Inflammatory macrophage (primary cell): Measurements from ENCODE around the gene BLTP3A.
"Not testable (repeated sequence)": the region's sequence is repeated elsewhere in the genome, so short reads cannot be mapped to it uniquely, and the experiment has no call there.

Experiments
- DNase-seq, 2 donors: peaks; one replicate each; pipeline ENCODE4 v3.0.0-alpha.2; 2020 to 2022
- total RNA-seq, 18 experiments: gene quantifications; one replicate each; lab custom pipeline; 2026; ENCODE audit warnings: mixed read lengths in 6 of 18, inconsistent platforms in 2 of 18; lab: John Stamatoyannopoulos, UW

Gene BLTP3A, protein sequence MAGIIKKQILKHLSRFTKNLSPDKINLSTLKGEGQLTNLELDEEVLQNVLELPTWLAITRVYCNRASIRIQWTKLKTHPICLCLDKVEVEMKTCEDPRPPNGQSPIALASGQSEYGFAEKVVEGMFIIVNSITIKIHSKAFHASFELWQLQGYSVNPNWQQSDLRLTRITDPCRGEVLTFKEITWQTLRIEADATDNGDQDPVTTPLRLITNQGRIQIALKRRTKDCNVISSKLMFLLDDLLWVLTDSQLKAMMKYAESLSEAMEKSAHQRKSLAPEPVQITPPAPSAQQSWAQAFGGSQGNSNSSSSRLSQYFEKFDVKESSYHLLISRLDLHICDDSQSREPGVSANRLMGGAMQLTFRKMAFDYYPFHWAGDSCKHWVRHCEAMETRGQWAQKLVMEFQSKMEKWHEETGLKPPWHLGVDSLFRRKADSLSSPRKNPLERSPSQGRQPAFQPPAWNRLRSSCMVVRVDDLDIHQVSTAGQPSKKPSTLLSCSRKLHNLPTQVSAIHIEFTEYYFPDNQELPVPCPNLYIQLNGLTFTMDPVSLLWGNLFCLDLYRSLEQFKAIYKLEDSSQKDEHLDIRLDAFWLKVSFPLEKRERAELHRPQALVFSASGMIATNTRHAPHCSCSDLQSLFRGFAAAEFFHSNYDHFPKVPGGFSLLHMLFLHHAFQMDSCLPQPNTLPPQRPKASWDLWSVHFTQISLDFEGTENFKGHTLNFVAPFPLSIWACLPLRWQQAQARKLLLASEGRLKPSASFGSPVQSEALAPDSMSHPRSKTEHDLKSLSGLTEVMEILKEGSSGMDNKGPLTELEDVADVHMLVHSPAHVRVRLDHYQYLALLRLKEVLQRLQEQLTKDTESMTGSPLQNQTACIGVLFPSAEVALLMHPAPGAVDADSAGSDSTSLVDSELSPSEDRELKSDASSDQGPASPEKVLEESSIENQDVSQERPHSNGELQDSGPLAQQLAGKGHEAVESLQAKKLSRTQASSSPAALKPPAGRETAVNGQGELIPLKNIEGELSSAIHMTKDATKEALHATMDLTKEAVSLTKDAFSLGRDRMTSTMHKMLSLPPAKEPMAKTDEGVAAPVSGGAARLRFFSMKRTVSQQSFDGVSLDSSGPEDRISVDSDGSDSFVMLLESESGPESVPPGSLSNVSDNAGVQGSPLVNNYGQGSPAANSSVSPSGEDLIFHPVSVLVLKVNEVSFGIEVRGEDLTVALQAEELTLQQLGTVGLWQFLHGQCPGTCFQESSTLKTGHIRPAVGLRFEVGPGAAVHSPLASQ (N-terminal part only)
- total RNA-seq = 67.8 to 150 (median 98.4) reads per million in 18 experiments

DNA sequence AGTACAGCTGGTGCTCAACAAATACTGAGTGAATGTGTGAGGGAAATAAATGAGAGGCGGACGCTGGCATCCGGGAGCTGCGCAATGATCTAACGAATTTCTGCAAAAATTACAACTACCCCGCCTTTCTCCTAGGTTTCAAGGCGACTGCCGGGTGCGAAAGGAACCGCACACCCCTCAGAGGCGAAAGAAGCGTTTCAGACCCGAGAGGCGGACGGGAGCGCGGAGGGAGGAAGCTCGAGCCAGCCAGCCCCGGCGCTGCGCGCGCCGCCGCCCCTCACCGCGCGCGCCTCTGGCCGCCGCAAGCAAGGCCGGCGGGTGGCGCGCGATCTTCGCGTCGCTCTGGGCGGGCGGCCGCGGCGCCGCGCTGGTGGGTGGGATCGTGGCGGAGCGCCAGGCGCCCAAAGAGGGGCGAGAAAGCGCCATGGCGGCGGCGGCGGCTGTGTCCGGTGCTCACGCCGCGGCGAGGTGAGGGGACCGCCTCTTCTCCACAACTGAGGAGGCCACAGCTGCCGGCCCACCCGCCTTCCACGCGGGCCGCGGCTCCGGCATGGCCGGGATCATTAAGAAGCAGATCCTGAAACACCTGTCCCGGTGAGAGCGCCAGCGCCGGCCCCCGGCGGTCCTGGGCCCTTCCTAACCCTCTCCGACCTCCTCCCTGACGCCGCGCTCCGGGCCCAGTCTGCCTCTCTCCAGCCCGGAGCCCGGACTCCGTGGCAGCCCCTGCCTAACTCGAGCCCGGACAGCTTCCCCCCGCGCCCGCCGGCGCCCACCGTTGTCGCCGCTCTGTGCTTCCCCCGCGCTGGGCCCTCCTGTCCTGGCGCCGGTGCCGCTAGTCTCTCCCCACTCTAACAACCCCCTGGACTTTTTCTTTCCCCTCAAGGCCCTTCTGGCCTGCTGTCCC is at the start of gene BLTP3A:
Gene BLTP3A (plus strand): TSS at position 383 of the 904 bp plus-strand sequence. CDS start 168 bp downstream, at position 551.
- DNase-seq = peak; percentile 81 to 91

DNA sequence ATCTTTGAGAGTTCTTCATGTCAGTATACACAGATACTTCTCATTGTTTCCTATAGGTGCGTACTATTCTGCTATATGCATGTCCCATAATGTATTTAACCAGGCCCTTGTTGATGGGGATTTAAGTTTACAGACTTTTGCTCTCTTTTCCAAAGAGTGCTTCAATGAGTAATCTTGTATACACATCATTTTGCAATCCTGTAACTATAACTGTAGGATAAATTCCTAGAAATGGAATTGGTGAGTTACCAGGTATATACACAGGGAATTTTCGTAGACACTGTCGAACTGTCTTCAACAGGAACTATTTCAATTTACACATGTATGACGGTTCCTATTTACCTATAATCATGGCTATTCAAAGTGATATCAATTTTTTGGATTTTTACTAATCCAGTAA is 49.8 kb upstream of the BLTP3A start:
- DNase-seq = no peak

DNA sequence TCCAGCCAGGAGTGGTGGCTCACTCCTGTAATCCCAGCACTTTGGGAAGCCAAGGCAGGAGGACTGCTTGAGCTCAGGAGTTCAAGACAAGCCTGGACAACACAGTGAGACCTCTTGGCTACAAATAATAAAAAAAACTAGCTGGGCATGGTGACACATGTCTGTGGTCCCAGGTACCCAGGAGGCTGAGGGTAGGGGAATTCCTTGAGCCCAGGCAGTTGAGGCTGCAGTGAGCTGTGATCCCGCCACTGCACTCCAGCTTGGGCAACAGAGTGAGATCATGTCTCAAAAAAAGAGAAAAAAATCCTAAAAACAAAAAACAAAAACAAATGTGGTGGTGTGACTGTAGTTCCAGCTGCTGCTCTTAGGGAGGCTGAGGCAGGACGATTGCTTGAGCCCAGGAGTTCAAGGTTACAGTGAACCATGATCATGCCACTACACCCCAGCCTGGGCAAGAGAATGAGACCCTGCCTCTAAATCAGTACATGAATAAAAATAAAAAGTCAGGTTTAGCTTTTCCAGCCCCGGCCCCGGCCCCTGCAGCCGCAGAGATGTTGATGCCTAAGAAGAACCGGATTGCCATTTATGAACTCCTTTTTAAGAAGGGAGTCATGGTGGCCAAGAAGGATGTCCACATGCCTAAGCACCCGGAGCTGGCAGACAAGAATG is 48.1 kb upstream of the BLTP3A start:
- no peak for DNase-seq

DNA sequence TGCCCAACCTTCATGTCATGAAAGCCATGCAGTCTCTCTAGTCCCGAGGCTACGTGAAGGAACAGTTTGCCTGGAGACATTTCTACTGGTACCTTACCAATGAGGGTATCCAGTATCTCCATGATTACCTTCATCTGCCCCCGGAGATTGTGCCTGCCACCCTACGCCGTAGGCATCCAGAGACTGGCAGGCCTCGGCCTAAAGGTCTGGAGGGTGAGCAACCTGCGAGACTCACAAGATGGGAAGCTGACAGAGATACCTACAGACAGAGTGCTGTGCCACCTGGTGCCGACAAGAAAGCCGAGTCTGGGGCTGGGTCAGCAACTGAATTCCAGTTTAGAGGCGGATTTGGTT is 47.6 kb upstream of the BLTP3A start:
- not testable (repeated sequence) for DNase-seq

DNA sequence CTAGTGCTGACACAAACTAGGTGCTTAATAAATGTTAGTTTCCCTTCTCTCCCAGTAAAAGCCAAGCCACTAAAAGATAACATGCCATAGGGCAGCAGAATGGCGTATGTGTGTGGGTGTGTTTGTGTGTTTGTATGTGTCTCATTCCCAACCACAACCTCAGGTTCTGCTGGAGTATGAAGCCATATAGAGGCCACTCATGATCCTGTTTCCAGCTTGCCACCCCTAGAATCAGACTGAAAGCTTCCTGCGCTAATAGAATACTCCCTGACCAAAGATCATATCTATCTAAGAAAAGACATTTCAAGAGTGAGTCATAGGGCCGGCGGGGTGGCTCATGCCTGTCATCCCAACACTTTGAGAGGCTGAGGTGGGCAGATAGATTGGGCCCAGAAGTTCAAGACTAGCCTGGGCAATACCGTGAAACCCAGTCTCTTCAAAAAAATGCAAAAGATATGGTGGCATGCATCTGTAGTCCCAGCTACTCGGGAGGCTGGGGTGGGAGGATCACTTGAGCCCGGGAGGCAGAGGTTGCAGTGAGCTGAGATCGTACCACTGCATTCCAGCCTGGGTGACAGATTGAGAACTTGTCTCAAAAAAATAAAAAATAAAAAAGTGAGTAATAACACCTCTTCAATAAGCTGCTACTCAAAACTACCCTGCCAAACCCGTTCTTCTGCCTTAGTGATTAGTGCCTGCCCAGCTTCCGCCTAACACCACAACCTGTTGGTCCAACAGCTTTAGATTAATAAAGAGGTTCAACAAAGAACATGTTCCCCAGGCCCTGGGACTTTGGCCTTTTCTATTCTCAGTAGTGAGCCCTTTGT is 46.4 kb upstream of the BLTP3A start:
- no peak for DNase-seq

DNA sequence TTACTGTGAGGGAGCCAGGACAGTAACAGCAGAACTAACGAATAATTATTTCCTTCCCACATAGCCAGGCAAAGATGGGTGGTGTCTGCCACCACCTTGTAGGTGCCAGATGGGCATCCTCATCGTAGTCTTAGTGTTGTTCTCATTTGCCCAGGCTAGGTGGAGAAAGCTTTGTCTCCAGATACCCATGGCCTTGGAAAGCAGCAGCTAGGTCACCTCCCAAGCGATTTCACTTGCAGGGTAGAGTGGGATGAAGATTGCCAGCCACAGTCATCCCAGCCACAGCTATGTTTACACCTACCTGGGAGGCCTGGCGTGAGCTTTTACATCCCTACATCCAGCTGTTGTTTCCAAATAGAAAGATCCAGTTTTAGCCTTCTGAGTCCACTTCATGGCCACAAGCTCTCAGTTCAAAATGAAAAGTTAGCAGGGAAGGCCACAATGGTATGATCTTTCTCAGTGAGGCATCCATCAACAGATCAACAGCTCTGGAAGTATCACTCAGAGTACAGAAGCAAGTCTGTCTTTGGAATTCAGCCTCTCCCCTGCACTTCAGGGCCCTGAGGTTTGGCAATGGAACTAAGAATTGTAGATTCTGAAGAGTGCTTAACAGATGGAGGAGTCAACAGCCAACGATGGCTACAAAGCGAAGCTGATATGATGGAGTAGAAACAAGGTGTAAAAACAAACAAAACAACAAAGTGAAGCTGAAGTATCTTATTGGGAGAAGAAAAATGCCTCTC is 45.6 kb upstream of the BLTP3A start:
- DNase-seq = no peak

DNA sequence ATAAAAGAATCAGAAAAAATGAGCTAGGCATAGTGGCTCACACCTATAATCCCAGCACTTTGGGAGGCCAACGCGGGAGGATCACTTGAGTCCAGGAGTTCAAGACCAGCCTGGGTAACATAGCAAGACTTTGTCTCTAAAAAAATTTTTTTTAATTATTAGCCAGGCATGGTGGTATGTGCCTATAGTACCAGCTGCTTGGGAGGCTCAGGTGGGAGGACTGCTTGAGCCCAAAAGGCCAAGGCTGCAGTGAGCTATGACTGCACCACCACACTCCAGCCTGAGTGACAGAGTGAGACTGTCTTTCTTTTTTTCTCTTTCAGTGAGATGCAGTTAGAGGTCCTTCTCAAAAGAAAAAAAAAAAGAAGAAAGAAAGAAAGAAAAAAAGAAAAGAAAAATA is 43.1 kb upstream of the BLTP3A start:
- no peak for DNase-seq

DNA sequence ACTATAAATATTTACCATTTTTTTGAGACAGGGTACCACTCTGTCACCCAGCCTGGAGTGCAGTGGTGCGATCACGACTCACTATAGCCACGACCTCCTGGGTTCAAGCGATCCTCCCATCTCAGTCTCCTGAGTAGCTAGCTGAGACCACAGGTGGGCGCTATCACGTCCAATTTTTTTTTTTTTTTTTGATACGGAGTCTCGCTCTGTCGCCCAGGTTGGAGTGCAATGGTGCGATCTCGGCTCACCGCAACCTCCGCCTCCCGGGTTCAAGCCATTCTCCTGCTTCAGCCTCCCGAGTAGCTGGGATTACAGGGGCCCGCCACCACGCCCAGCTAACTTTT is 35.4 kb upstream of the BLTP3A start:
- DNase-seq = peak; percentile 13 to 28

DNA sequence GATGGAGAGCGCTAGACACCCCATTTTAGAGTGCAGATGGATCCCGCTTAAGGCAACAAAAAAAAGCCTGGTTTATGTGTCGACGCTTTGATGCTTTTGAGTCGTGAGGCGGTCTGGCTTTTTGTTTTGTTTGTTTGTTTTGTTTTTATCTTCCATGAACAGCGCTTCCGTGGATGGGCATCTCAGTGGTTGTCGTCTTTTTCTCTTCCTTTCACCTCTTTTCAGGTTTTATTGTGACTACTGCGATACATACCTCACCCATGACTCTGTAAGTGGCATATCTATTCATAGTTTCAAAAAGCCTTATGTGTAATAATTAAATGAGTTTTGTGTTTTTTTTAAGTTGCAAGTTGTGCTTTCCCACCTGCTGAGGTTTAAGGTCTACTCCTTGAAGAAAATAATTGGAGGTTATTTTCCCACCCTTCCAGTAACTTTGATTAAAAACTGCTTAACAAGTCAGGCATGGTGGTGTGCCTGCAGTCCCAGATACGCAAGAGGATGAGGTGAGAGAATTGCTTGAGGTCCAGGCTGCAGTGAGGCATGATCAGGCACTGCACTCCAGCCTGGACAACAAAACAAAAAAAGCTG is 34.1 kb upstream of the BLTP3A start:
- DNase-seq = no peak

DNA sequence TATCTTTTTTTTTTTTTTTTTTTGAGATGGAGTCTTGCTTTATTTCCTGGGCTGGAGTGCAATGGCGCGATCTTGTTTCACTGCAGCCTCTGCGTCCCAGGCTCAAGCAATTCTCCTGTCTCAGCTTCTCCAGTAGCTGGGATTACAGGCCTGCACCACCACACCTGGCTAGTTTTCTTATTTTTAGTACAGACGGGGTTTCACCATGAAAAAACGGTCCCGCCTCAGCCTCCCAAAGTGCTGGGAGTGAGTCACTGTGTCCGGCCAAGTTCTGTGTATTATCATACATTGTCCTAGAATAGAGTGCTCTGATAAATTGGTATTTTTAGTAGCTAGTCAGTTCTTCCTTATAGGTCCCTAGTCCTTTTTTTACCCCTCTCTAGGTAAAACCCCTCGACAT is 31.8 kb upstream of the BLTP3A start:
- DNase-seq = no peak

DNA sequence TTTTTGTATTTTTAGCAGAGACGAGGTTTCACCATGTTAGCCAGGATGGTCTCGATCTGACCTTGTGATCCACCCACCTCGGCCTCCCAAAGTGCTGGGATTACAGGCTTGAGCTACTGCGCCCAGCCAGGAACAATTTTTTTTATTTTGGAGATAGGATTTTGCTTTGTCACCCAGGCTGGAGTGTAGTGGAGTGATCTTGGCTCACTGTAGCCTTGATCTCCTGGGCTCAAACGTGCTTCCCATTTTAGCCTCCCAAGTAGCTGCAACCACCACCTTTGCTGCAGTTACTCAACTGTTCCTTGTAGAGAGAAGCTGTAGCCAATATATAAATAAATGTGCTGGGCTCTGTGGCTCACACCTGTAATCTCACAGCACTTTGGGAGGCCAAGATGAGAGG is 30.2 kb upstream of the BLTP3A start:
- not testable (repeated sequence) for DNase-seq

DNA sequence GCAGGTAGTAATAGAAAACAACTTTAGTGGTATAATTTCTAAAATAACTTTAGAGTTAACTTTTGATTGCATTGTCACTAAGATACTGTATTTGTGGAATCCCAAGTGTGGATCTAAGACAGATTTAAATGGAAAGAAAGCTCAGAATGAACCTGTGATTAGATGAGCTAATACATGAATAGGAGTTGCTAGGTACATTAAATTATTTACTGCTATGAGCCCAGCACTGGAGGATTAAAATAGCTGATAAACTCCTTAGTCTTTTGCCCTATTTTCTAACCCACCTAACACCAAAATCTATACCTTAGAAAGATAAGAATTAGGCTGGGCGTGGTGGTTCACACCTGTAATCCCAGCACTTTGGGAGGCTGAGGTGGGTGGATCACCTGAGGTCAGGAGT is 23.7 kb upstream of the BLTP3A start:
- DNase-seq = no peak

DNA sequence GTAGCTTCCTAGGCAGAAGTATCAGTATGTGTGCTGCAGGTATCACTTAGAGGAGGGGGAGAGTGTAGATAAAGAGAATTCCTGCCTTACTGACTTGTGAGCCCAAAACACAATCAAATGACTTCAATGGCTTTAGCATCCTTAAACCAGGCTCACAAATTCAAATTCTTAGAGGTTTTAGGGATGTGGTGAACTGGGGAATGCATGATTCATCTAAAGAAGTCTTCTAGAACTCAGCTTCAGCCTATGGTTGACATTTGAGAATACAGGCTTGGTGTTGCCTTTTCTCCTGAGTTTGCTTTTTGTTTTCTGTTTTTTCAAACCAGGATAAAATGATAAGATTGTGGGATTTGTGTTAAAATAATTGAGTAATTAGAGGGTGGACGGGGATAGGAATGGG is 20.2 kb upstream of the BLTP3A start:
- no peak for DNase-seq

DNA sequence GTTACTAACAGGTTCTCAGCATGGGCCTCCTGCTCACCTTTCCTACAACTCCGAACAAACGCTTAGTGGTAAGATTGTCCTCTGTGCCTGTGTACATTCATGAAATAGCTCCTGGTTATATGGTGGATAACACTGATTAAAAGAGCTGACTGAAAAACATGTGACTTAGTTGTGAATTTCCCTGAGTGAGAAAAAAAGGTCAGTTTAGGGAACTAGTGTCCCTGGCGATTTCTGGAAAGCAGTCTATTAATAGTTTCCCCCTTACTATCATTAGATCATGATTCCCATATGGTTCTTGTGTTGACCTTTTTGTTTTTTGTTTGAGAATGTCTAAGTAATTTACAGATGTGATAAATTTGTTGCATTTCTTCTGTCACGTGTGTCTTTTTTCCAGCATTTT is 18.9 kb upstream of the BLTP3A start:
- peak; percentile 52 to 55 for DNase-seq

DNA sequence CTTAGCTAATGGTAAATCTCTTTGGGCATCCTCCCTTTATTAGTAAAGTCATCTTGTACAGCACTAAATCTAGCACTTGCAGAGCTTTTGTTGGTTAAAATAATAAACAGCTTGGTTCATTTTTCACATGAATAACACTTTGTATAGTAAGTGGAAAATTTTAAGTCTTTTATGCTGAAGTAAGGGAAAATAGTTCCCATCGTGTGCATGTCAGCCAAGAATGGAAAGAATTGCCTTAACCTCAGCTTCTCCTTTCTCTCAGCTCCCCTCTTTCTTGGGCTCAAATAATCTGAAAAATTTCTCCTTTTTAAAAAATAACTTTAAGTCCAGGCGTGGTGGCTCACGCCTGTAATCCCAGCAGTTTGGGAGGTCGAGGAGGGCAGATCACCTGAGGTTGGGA is 18.0 kb upstream of the BLTP3A start:
- peak; percentile 46 to 52 for DNase-seq

DNA sequence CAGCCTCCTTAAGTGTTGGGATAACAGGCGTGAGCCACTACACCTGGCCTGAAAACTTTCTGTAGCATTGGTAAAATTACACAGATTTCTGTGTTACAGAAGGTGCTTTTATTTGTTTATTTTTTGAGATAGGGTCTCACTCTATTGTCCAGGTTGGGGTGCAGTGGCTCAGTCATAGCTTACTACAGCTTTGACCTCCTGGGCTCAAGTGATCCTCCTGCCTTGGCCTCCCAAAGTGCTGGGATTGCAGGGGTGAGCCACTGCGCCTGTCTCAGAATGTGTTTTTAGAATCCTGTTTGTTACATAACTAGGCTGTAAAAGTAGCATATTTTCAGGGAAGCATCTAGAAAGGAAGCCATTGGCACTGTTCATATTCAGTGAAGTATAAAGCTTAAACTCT is 16.9 kb upstream of the BLTP3A start:
- DNase-seq = no peak

DNA sequence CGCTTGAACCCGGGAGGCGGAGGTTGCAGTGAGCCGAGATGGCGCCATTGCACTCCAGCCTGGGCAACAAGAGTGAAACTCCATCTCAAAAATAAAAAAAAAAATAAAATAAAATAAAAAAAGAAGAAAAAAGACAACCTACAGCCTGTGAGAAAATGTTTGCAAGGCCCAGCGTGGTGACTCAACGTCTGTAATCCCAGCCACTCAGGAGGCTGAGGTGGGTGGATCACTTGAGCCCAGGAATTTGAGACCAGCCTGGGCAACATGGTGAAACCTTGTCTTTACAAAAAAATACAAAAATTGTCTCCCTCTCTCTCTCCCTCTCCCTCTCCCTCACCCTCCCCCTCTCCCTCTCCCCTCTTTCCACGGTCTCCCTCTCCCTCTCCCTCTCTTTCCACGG is 6.5 kb upstream of the BLTP3A start:
- DNase-seq = peak in 1 of 2 donors; percentile 39

DNA sequence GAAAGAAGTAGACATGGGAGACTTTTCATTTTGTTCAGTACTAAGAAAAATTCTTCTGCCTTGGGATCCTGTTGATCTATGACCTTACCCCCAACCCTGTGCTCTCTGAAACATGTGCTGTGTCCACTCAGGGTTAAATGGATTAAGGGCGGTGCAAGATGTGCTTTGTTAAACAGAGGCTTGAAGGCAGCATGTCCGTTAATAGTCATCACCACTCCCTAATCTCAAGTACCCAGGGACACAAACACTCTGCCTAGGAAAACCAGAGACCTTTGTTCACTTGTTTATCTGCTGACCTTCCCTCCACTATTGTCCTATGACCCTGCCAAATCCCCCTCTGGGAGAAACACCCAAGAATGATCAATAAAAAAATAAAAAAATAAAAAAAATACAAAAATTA is 4.7 kb upstream of the BLTP3A start:
- not testable (repeated sequence) for DNase-seq

DNA sequence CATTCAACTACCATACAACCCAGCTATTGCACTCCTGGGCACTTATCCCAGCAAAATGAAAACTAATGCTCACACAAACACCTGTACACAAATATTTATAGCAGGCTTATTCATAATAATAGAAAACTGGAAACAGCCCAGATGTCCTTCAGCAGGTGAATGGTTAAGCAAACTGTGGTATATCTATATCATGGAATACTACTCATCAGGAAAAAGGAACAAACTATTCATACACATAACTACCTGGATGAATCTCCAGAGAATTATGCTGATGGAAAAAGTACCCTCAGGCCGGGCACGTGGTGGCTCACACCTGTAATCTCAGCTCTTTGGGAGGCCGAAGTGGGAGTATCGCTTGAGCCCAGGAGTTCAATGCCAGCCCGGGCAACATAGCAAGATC is 3.8 kb upstream of the BLTP3A start:
- no peak for DNase-seq
